GM21528 (cell line): Measurements from ENCODE around the gene RPRD1B.
"Not testable (repeated sequence)": the region's sequence is repeated elsewhere in the genome, so short reads cannot be mapped to it uniquely, and the experiment has no call there.

Source experiments
- ATAC-seq: cut with Tn5 transposase; IDR thresholded peaks from one replicate; pipeline ENCODE4 v1.9.1; 2021; ENCODE audit warnings: mild to moderate bottlenecking, moderate library complexity; ENCODE audit not compliant: unreplicated experiment, low FRiP score

Gene RPRD1B

DNA sequence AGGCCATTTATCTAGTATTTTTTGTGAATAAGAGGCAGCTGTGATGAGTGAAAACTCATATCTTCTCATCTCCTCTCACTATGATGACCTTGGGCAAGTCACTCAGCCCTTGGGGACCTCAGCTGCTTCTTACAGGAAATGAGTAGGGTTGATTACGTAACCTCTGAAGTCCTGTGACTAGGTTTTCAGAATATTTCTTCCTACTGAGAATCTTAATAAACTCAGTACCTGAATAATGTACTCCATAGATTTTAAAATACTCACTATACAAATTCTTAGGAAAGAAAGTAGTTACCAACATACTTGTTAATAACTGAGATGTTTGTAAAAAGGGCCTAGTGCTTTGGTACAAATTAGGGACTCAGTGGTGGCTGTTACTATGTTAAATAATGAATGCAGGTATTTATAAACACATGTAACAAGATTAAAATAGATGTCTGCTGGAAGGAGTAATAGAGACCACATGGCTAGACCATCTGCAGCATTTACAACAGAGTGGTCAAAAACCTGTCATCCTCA lies 60.9 kb downstream of the RPRD1B start:
- peak; percentile 56 for ATAC-seq

DNA sequence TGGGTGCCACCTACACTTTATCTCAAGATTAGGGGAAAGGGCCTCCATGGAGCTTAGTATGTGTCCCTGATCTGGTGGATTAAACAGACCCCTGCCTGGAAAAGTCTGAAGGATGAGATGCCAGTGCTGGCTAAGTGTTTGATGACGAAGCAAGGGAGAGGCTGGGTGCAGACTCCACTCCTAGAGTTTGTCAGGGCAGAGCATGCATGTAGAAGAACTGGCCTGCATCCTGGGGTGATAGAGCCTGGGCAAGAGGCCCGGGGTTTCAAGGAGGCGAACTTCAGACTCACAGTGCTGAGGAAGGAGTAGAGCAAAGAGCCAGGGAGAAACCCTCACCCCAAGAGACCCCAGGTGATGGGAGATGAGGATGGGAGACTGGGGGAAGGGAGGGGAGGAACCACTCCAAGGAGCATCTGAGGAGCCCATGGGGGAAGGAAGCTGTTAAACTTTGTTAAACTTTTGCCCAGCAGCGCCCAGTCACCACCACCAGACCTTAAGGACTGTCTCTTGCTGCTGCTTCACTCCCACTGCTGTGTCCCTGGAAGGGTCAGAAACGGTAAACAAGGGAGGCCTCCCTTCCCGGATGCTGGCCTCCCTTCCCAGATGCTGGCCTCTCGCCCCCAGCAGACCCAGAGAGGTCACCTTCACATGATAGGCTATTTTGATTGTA lies 61.6 kb downstream of the RPRD1B start:
- peak; percentile 8 for ATAC-seq

DNA sequence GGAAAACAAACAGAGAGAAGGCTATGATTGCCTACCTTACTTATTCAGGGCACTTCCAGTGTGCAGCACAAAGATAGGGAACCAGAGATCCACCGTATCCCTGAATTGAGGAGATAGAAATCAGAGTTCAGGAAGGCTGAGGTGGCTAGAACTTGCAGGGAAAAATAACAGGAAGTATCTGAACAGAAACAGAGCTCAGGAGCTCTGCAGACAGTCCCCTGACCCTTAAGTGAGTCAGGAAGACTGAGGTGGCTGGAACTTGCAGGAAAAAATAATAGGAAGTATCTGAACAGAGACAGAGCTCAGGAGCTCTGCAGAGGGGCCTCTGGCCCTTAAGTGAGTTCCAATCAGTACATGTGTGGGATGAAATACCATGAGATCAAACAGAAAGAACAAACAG lies 65.4 kb downstream of the RPRD1B start:
- no peak for ATAC-seq

DNA sequence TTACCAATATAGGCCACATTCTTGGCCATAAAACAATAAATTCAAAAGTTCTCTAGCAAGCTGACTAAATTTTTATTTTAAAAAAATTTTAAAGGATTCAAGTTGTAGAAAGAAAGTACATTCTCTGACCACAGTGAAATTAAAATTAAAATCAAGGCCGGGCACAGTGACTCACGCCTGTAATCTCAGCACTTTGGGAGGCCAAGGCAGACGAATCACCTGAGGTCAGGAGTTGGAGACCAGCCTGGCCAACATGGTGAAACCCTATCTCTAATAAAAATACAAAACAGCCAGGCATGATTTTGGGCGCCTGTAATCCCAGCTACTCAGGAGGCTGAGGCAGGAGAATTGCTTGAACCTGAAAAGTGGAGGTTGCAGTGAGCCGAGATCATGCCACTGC lies 68.7 kb downstream of the RPRD1B start:
- not testable (repeated sequence) for ATAC-seq

DNA sequence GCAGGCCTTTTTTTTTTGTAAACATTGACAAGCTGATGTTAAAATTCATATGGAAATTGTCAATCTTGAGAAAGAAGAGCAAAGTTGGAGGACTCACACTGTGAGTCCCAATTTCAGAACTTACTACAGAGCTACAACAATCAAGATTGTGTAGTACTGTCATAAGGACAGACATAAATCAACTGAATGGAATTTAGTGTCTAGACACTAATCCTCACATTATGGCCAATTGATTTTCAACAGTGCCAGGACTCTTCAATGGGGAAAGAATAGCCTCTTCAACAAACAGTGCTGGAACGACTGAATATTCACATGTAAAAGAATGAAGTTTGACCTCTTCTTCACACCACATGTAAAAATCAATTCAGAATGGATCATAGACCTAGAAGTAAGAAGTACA lies 70.7 kb downstream of the RPRD1B start:
- no peak for ATAC-seq

DNA sequence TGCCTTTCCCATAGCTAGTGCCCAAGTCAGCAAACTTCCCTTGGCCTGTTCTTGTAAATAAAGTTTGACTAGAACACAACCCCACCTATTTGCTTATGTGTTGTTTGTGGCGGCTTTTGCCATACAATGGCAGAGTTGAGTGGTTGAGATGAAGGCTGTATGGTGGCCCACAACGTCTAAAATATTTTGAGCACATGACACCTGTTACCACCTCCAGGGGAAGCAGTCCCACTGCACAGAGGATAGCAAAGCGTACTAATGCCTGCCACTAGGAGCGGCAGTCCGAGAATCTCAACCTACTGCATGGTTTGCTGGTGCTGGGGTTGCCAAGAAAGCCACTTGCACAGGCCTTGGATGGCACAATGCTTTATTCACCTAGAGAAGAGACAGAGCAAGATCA lies 72.9 kb downstream of the RPRD1B start:
- ATAC-seq, result no peak

DNA sequence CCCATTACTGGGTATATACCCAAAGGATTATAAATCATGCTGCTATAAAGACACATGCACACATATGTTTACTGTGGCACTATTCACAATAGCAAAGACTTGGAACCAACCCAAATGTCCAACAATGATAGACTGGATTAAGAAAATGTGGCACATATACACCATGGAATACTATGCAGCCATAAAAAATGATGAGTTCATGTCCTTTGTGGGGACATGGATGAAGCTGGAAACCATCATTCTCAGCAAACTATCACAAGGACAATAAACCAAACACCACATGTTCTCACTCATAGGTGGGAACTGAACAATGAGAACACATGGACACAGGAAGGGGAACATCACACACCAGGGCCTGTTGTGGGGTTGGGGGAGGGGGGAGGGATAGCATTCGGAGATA lies 73.8 kb downstream of the RPRD1B start:
- not testable (repeated sequence) for ATAC-seq

DNA sequence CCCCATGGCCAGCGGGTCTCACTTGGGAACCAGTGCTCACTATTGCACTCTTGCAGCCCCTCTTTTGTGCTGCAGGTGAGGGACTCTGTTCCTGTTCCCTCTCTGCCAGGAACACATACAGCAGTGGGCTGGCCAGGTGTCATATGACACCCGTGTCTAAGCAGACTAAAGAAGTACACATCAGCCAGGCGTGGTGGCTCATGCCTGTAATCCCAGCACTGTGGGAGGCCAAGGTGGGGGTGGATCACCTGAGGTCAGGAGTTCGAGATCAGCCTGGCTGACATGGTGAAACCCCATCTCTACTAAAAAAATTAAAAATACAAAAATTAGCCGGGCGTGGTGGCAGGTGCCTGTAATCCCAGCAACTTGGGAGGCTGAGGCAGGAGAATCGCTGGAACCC lies 74.4 kb downstream of the RPRD1B start:
- not testable (repeated sequence) for ATAC-seq

DNA sequence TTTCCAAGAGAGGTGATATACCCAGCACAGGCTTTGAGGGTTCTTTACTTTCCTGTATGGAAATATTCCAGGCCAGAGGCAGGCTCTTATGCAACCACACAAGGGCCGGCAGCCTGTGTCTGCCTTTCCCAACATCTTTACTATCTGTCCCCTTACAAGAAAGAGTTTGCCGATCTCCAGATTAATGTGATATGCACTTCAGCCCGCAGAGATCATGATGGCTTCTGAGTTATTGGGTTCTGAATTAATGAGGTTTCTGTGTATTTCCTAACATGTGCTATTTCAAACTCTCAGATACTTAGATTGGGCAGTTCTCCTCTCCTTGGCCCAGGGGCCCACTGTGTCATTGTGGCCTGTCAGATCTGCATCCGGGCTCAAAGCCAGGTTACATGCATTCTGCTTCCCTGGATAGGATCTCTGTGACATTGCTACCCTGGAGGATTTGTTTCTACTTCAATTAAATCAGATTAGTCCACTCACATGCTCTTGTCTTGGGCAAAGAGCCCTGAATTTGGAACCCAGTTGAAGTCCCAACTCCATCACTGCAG lies 75.0 kb downstream of the RPRD1B start:
- ATAC-seq, result no peak

DNA sequence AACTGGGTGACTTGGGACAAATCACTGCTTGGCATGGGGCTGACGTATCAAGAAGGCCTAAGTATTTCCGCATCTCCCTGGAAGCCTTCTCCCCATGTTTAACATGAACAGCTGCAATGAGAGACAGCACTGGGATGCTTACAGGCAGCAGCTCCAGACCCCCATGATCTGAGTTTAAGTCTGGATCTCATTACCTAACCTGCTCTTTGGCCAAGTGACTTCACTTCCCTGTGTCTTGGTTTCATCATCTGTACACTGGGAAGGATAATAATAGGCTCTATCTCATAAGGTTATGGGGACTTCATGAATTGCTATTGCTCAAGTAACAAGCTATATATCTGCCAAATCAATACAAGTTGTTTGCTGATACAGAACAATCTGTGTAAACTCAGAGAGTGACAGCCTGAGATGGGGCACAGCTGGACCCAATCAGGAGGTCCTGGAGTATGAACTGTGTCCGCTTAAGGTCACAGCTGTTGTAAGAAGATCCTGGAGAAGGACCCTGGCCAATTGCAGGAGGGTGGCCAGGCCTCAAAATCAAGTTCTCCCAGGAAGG lies 75.5 kb downstream of the RPRD1B start:
- no peak for ATAC-seq

DNA sequence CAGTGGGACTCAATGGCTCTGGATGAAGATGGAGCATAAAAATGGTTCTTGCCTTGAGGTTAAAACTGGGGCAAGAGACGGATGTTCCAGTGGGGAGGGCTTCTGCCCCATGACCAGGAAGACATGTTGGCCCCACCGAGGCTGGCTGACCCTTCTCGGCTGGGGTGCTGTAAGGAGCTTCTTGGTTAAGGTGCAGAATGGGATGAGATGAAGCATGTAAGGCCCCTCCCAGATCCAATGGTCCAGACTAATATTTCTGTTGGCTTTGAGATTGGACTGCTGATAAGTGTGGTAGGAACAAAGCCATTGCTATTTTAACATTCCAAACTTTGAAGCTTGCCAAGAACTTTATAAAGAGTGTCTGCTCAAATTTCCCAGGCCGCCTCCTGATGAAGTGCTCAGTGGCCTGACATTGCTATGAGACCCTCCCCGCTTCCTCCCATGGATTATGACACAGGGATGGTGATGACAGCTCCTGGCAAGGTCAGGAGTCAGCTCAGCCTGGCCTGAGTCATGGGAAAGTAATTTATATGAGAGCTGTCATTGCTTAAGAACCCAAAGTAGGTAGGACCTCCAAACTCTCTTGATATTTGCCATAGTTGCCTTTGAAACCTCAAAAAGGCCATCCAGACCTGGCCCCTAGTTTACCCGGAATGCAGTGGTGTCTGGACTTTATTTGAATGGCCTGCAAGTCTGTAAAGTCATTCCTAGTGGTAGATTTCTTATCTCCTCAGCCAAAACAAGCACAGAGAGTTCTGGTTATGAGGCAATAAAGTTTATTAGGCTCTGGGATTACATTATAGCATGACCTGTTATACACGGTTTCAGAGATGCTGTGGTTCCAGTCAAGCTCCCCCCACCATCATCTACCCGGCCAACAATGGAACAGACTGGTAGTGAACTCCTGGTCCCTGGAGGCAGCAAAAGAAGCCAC lies 76.3 kb downstream of the RPRD1B start:
- no peak for ATAC-seq

DNA sequence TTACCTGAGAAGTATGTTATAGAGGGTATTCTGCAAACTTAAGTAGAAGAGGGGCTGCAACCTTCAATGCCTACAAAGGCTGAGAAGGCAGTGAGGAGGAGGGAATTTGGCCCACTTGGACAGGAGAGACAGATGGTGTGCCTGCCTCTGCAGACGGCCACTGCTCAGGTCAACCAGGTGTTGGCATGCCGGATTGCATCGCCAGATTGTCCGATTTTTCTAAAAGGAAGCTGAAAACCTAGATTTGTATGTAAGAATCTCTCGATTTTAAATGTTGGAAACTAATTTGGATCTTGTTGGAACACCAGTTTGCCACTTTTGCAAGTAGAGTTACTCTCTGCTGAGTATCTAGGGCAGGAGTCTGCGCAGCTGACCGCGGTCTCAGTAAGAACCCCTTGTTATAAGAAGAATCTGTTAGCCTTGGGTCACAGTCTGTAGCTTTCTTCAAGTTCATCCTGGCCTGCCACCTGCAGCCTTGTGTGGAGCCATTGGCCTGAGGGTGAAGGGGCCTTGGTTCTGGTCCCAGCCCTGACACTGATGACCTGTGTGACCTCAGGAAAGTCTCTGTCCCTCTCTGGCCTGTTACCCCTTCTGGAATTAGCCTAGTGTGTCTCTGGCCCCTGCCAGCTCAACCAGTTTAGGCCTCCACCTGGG lies 77.1 kb downstream of the RPRD1B start:
- no peak for ATAC-seq

DNA sequence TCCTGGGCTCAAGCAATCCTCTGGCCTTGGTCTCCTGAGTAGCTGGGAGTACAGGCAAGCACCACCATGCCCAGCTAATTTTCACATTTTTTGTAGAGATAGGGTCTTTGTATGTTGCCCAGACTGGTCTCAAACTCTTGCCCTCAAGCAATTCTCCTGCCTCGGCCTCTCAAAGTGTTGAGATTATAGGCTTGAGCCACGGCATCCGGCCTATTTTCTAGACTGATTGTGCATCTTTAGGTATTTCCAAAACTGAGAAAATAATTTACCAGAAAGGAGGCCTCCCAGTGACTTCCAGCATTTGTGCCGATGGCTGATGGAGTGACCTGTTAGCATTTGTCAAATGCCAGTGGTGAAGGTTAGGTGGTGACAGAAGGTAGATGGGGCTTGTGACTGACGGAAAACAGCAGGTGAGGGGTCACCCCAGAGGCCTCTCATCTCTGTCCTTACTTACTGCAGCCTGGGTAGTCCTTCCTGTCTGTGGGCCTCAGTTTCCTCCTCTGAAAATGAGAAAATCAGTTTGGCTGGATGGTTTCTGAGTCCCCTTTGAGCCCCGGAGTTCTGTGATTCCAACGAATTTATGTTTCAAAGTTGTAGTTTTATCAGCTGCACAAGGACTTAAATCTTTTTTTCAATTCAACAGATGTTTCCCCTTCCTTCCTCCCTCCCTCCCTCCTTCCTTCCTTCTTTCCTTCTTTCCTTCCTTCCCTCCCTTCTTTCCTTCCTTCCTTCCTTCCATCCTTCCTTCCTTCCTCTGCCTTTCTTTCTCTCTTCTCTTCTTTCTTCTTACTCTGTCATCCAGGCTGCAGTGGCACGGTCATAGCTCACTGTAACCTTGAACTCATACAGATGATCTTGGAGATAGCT lies 78.1 kb downstream of the RPRD1B start:
- no peak for ATAC-seq

DNA sequence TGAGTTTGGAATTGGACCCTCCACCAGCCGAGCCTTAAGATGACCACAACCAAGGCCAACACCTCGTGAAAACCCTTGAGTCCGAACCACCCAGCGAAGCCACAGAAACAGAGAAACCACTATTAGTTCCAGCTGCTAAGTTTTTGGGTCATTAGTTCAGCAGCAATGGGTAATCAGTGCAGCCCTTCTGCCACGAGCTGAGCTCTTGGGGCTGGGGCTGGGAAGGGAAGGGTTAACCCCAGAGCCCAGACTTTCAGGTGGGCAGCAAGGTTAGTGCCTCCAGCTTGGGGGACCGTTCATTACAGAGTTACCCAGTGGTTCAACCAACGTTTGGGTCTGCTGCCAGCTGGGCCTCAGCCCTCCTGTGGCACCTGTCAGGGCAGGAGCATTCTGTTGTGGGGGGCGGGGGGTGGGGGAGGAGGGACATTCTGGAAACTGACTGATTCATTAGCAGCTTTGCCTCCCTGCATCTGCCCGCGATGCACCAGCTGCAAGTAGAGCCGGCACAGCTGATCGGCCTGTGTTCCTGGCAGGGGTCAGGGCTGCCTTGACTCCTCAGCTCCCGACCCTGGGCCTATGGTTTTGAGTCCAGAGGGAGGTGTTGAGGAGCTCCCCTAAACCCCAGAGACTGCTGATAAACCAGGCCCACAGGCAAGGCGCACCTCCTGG lies 78.8 kb downstream of the RPRD1B start:
- ATAC-seq, result no peak

DNA sequence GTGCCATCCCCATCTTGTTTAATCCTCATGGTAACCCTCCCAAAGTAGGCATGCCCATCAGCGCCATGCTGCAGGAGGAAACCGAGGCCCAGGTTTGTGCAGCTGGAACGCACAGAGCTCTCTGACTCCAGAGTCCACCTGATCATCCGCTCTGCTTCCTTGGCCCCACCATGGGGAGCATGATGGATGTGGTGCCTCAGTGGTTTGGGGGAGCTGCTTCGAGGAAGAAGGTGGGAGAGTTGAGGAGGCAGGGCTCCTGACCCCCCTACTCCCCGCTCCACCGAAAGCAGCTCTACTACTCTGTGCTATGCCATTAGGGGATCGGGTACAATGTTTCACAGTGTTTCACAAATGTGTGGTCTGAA lies 79.4 kb downstream of the RPRD1B start:
- no peak for ATAC-seq

DNA sequence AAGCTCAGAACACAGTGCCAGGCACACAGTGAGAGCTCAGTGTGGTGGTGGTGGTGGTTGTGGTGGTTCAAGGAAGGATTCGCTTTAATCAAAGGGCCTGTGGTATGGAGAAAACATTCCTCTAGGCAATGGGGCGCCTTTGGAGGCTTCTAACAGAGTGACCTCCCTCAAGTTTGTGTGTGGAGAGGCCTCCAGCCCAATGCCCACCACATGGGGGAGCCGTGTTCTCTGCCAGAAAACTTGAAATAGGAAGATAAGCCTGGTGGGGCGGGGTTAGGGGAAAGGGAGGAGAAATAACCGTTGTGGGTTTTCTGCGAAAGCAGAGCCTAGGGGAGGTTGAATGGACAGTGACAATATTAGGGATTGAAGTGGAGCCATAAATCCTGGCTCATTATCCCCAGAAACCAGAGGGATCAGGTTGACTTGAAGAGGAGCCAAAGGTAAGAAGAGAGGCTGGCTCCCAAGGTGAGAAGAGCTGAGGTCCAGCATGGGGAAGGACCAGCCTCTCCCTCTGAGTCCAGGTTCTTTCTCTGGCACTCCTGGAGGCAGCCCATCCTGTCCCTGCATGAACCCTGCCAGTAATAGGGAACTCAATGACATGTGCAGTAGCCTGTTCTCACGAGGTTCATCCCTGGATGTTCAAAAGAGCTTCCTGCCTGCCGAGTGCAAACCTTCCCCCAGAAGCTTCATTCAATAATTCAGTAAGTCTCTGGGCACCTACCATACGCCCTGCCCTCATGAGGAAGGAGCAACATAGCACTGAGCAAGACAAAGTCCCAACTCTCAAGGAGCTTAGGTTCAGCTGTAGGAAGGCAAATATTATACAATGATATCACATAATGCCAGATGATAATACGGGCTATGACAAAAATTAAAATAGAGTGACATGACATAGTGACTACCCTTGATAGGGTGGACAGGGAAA lies 80.1 kb downstream of the RPRD1B start:
- no peak for ATAC-seq

DNA sequence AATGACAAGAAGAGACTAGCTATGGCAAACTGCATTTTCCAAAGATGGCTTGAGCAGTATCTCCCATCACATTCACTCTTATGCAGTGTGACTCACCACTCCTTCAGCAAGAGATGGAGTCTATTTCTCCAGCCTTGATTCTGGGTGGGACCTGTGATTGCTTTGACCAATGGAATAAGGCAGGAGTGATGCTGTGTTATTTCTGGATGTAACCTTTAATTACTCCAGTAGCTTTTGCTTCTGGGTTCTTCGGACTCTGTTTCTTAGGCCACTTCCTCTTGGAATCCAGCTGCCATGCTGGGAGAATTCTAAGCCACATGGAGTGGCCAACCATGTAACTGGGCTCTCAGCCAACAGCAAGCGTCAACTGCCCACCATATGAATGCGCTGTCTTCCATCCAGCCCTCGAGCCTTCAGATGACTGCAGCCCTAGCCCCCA lies 80.8 kb downstream of the RPRD1B start:
- ATAC-seq, result no peak

DNA sequence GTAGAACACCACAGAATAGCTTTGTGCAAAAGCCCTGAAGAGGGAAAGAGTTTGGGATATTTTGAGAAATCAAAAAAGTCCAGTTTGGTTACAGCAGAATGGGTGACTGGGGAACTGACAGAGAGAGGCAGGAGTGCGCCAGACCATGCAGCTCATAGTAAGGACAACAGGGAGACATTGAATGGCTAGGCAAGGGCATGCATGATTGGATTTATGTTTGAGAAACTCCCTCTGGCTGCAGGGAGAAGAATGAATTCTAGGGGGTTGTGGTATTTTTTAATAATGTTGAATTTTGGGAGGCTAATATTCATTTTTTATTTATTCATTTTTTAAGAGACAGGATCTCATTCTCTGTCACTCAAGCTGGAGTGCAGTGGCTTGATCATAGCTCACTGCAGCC lies 81.7 kb downstream of the RPRD1B start:
- no peak for ATAC-seq
